Activated T-cell treated with anti-CD3 and anti-CD28 coated beads, Interleukin-2, amount 50 U/mL, for 24 hours (primary cell): ENCODE data around the gene SETBP1.

Source experiments
- DNase-seq: peaks from one replicate; pipeline ENCODE4 v3.0.0-alpha.2; 2020
- H3K27ac Mint-ChIP-seq: 2 replicates; pipeline ENCODE4 v1.8.0; 2020; ENCODE audit warnings: mild to moderate bottlenecking, mixed read lengths
- H3K27me3 Mint-ChIP-seq: 2 replicates; pipeline ENCODE4 v1.8.0; 2020; ENCODE audit warnings: mixed read lengths
- H3K36me3 Mint-ChIP-seq: 2 replicates; pipeline ENCODE4 v1.8.0; 2020; ENCODE audit warnings: low read depth, mixed read lengths
- H3K4me1 Mint-ChIP-seq: 2 replicates; pipeline ENCODE4 v1.8.0; 2020; ENCODE audit warnings: low read depth, mixed read lengths
- H3K4me3 Mint-ChIP-seq: 2 replicates; pipeline ENCODE4 v1.8.0; 2020; ENCODE audit warnings: mild to moderate bottlenecking, moderate library complexity, mixed read lengths
- H3K9me3 Mint-ChIP-seq: 2 replicates; pipeline ENCODE4 v1.8.0; 2020; ENCODE audit warnings: mixed read lengths

SETBP1 gene

DNA sequence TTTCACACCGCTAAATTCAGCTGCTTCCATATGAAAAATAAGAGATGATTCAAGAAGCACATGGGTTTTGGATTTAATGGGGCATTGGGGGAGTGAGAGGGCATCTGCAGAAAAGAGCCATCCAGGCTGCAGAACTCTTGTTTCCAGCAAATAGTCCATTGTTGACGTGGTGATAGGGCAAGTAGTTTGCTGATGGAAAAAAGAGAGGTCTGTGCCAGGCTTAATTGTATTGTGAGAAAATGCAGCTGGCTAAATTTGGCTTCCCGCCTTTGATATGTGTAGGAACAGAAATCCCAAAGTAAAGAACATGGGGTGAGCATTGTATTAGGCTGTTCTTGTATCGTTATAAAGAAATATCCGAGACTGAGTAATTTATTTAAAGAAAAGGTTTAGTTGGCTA lies 199.5 kb downstream of the SETBP1 start:
- peaks cover 7% of the 10 kb centered on the region for H3K27me3 Mint-ChIP-seq
- no peak overlapping the region for H3K27ac Mint-ChIP-seq
- peaks cover 14% of the 10 kb centered on the region for H3K4me1 Mint-ChIP-seq
- no peaks in the 10 kb centered on the region for H3K36me3 Mint-ChIP-seq
- H3K9me3 Mint-ChIP-seq, result no peaks in the 10 kb centered on the region
- no peak for DNase-seq
- no peak overlapping the region for H3K4me3 Mint-ChIP-seq

DNA sequence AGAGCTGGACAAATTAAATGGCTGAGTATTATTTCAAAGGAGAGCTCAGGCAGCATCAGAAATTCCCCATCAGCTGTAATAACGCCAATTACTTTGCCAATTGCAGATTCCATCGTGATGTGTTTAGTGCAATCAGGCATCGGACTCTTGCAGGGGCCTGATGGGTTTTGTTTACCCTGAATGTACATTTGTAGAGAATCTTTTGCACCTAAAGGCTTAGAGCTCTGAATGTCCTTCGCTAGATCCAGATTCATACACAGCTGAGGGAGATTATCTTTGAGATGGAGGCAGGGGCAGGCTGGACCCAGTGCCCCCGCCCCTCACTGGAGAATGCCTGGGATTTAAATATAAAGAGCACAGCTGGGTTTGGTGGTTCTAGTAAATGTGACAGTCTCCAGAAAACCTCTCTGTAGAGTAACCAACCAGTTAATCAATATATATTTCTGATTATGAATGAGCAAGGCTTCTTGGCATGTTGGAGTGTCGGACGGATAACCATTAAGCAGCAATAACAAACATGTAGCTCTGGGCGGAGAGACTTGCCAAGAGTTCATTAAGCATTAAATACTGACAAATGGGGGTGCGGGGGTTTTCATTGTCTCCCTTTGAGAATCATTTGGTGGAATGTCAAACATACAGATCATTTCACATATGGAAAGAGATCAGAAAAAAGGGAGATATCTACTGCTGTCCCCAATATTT lies 200.9 kb downstream of the SETBP1 start:
- H3K27me3 Mint-ChIP-seq, result peaks cover 7% of the 10 kb centered on the region
- H3K36me3 Mint-ChIP-seq, result no peaks in the 10 kb centered on the region
- H3K9me3 Mint-ChIP-seq, result no peaks in the 10 kb centered on the region
- H3K4me1 Mint-ChIP-seq, result peaks cover 17% of the 10 kb centered on the region
- no peak overlapping the region for H3K4me3 Mint-ChIP-seq
- no peak for DNase-seq
- H3K27ac Mint-ChIP-seq, result no peak overlapping the region

DNA sequence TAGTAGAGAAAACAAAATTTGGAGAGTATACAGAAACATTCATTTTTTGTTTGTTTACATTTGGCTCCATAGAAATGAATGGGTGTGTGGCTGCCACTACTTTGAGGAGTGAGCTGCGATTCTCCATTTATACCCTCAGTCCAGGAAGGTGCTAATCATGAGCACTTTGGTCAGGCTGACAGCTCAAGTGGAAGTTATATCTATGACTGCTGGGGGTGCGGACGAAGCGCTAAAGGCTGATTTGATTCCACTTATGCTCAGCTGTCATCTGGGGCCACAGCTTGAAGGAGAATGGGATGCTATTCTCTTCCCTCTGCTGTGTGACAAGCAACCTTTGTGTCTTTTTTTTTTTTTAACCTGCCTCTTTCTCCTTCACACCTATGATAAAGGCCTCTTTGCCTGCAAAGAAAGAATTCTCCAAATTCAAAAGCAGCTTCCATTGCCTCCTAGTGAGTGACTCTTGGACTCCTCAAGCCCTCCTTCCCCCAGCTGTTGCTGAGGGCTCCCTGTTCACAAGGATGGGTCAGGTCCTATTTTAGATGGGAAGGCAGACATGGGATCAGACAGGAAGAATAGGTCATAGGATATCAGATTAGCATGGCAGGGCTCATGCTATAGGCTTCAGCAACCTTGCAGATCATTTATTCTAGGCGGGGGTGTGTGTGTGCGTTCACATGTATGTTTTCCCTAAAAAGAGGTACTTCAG lies 201.6 kb downstream of the SETBP1 start:
- H3K36me3 Mint-ChIP-seq, result no peaks in the 10 kb centered on the region
- no peaks in the 10 kb centered on the region for H3K9me3 Mint-ChIP-seq
- no peak for DNase-seq
- peaks cover 7% of the 10 kb centered on the region for H3K27me3 Mint-ChIP-seq
- no peak overlapping the region for H3K4me3 Mint-ChIP-seq
- H3K4me1 Mint-ChIP-seq, result peaks cover 23% of the 10 kb centered on the region
- no peak overlapping the region for H3K27ac Mint-ChIP-seq

DNA sequence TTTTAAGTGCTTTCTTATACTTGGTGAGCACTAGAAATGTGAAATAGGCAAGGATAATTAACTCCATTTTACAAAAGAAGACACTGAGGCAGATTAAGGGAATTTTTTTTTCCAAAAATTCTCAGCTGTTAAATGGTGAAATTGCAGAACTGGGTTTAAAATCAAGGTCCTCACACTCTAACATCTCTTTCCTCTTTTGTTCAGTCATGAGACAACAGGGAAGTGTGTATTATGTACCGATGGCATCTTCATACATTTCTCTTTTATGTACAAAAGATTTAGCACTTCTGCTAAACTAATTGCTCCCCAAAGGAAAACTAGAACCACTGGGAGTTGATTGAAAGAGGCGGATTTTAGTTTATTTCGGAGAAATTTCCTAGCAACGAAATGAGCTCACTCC lies 203.0 kb downstream of the SETBP1 start:
- Mint-ChIP-seq H3K4me3 (no peak overlapping the region), H3K27ac (no peak overlapping the region), H3K27me3 (peaks cover 7% of the 10 kb centered on the region), H3K9me3 (no peaks in the 10 kb centered on the region), H3K36me3 (peaks cover 2% of the 10 kb centered on the region), H3K4me1 (peaks cover 22% of the 10 kb centered on the region)
- DNase-seq, result no peak

DNA sequence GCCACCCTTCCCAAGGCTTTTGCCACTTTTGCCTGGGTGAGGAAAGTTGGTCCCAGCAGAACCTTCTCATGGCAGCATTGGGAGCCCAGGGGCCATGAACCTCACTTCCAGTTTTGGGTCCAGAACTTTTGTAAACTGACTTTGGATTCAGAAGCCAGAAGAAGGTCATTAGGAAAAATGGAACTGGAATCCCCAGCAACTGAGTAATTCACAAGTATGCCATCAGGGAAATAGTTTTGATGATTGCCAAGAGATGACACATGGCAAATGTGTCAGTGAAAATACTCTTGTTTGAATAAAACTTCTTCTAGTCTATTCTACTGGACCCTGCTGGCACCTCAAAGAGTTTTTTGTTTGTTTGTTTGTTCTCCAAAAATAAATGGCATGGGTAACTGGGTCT lies 203.7 kb downstream of the SETBP1 start:
- Mint-ChIP-seq H3K36me3 (peaks cover 6% of the 10 kb centered on the region), H3K4me3 (no peak overlapping the region), H3K9me3 (no peaks in the 10 kb centered on the region), H3K27me3 (peaks cover 7% of the 10 kb centered on the region), H3K27ac (no peak overlapping the region), H3K4me1 (peaks cover 28% of the 10 kb centered on the region)
- no peak for DNase-seq

DNA sequence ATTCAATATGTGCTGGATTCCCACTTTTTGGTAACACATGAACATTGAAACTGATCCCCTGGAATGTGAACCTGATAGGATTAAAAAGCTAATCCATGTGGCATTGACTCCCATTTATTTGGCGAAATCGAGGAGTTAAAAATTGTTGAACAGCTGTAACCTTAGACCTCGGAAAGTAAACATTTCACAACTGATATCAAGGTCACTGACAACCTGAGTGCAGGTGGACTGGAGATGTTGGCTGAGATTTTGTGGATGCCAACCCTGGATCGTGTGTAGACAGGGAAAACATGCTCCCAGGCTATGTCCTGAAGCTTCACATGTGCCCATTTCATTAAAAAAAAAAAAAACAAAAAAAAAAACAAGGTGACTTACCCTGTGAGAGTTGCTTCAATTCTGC lies 204.8 kb downstream of the SETBP1 start:
- DNase-seq, result no peak
- H3K4me1 Mint-ChIP-seq, result peaks cover 28% of the 10 kb centered on the region
- no peak overlapping the region for H3K27ac Mint-ChIP-seq
- H3K36me3 Mint-ChIP-seq, result peaks cover 11% of the 10 kb centered on the region
- no peak overlapping the region for H3K4me3 Mint-ChIP-seq
- peaks cover 3% of the 10 kb centered on the region for H3K27me3 Mint-ChIP-seq
- H3K9me3 Mint-ChIP-seq, result peaks cover 1% of the 10 kb centered on the region

DNA sequence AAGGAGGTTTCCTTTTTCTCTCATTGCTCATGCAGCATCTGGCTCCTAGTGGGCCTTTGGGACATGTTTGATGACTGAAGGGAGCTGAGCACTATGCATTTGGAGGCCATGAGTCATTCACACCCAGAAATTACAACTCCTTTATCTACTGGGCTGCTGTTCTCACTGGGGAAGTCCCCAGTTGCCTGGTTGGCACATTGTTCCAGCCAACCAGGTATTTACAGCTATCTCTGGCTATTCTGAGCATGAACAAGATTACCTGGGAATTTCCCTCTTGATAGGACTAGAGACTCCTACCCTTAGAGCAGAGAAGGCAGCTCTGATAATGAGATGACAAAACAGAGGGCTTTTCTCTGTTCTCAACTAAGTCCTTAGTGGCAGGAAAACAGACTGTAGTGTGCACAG lies 206.5 kb downstream of the SETBP1 start:
- H3K27me3 Mint-ChIP-seq, result peaks cover 3% of the 10 kb centered on the region
- peak overlapping the region; percentile 4 for H3K4me3 Mint-ChIP-seq
- H3K9me3 Mint-ChIP-seq, result peaks cover 14% of the 10 kb centered on the region
- peaks cover 42% of the 10 kb centered on the region for H3K4me1 Mint-ChIP-seq
- H3K27ac Mint-ChIP-seq, result peak overlapping the region; percentile 92
- H3K36me3 Mint-ChIP-seq, result peaks cover 25% of the 10 kb centered on the region
- peak; percentile 54 for DNase-seq

DNA sequence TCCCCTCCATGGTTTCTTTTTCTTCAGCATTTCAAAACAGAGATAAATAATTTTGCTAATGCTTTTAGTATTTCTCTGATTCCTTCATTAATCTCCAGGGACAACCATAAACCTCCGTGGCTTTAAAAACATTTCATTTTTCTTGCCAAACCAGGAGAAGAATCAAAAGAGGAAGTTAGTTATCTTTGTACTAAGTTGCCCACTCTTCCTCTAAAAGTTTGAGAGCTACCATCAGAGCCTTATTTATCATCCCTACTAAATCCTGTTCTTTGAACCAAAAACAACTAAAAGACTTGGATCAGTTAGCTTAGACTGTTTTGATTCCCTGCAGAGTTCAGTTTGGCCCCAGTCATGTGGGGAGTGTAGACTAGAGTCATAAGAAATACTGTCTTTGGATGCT lies 208.4 kb downstream of the SETBP1 start:
- H3K4me3 Mint-ChIP-seq, result no peak overlapping the region
- DNase-seq, result no peak
- peaks cover 14% of the 10 kb centered on the region for H3K9me3 Mint-ChIP-seq
- H3K4me1 Mint-ChIP-seq, result peaks cover 61% of the 10 kb centered on the region
- no peak overlapping the region for H3K27ac Mint-ChIP-seq
- H3K36me3 Mint-ChIP-seq, result peaks cover 28% of the 10 kb centered on the region
- no peaks in the 10 kb centered on the region for H3K27me3 Mint-ChIP-seq

DNA sequence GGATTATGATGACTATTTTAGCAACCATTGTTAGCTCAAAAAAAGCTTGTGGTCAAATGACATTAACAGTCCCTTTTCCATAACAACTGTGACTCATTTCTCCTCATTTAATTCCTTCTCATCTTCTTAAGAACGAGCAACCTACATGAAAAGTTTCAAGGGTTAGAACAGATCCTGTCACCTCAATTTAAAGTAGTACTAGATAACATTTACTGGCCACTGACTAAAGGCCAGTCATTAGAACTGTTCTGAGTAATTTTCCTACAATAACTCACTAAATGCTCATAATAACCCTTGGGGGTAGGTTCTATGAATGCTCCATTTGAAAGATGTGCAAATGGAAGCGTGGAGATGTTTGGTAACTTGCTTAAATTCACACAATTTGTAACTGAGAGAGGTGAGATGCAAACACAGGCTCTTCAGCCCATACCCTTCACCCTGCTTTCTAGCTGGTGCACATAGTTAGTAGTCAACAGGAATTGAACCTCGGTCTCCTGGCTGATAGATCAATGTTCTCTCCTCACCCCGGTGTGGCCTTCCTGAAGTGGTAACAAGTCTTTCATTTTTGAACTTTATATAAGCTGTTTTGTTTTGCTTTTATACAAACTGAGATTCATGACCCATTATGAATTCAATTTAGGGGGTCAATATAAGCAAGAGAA lies 212.5 kb downstream of the SETBP1 start:
- Mint-ChIP-seq H3K27me3 (no peaks in the 10 kb centered on the region), H3K27ac (peak overlapping the region; percentile 94), H3K36me3 (peaks cover 26% of the 10 kb centered on the region), H3K4me3 (peak overlapping the region; percentile 63), H3K4me1 (peaks cover 71% of the 10 kb centered on the region), H3K9me3 (peaks cover 14% of the 10 kb centered on the region)
- DNase-seq, result no peak

DNA sequence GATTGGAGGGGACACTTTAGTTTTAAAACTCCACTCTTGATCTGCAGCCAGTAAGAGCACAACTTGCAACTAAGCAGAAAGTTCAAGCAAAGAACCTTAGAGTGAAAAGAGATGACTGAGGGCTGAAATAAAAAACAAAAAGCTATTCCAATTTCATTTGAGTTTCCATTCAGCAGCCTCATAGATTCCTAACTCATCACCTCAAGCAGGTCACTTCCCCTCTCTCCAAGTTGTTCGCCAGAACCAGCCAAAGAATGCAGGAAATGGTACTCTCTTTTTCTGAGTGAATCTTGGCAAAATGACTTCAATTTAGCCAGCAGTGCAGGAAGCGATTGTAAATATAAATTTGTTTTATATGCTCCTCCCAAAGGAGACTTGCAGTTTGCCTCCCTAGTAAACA lies 213.3 kb downstream of the SETBP1 start:
- Mint-ChIP-seq H3K9me3 (peaks cover 14% of the 10 kb centered on the region), H3K4me3 (peak overlapping the region; percentile 63), H3K36me3 (peaks cover 26% of the 10 kb centered on the region), H3K27me3 (no peaks in the 10 kb centered on the region), H3K4me1 (peaks cover 67% of the 10 kb centered on the region), H3K27ac (peak overlapping the region; percentile 94)
- no peak for DNase-seq

DNA sequence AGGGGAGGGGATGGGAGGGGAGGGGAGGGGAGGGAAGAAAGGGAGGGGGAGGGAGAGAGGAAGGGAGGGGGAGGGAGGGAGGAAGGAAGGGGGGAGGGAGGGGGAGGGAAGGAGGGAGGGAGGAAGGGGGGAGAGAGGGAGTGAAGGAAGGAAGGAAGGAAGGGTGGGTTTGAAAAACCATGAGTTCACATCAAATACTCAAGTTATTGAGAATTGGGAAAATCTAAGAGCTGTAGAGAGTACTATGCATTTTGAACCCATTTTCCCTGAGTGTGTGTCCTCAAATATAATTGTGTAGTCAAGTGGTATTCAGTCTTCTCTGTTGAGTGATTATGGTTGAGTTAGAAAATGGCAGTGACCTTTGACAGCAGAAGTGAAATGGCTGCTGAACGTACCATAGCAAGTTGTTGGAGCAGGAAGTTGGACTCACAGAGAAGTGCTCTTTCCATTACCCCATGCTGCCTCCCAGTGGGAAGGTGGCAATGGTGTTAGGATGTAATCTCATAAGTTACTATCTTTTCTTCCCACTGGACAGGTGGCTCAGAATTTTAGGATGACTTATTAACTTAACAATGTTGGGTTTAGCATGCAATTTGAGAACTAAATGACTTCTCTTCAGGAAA lies 214.6 kb downstream of the SETBP1 start:
- Mint-ChIP-seq H3K27ac (peak overlapping the region; percentile 55), H3K9me3 (peaks cover 14% of the 10 kb centered on the region), H3K36me3 (peaks cover 19% of the 10 kb centered on the region), H3K4me1 (peaks cover 62% of the 10 kb centered on the region), H3K27me3 (peaks cover under 1% of the 10 kb centered on the region), H3K4me3 (no peak overlapping the region)
- peak; percentile 39 for DNase-seq

DNA sequence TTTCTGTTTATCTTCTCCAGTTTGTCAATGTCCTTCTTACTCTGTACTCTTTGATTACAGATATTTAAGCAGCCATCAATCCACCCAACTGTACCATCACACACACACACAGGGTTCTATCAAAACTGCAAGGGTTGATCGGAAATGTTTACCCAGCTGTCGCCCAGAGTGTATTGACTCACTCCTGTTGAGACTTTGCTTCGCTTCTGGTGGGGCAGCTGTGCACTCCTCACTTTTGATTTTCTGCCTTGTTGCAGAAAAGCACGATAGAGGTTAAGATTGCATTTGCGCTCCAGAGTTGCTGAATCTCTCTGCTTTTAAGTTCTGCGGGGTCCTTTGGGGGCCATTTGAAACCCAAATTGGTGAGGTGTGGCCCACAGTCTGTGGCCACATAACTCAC lies 216.2 kb downstream of the SETBP1 start:
- Mint-ChIP-seq H3K9me3 (peaks cover 1% of the 10 kb centered on the region), H3K4me3 (no peak overlapping the region), H3K4me1 (peaks cover 51% of the 10 kb centered on the region), H3K27me3 (peaks cover 10% of the 10 kb centered on the region), H3K27ac (no peak overlapping the region), H3K36me3 (peaks cover 5% of the 10 kb centered on the region)
- no peak for DNase-seq

DNA sequence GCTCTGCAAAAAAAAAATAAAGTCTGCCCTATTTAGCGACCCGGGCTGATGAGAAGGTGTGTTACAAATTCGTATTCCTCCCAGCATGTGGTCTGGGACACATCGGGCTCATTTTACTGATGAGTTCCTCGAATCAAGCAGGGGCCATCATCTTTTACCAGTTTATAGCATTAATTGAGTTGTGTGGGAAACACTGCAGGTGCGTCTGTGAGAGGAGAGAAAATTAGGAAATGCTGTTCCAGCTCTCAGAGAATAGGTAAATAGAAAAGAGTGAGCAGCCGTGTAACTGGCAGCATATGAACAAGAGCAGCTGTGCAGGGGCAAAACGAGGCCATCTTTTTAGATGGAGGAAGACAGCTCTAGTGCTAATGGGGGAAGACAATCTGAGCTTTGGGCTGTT lies 216.7 kb downstream of the SETBP1 start:
- peaks cover 45% of the 10 kb centered on the region for H3K4me1 Mint-ChIP-seq
- H3K27me3 Mint-ChIP-seq, result peaks cover 10% of the 10 kb centered on the region
- no peaks in the 10 kb centered on the region for H3K9me3 Mint-ChIP-seq
- no peak overlapping the region for H3K4me3 Mint-ChIP-seq
- peak overlapping the region; percentile 39 for H3K27ac Mint-ChIP-seq
- DNase-seq, result no peak
- peaks cover 3% of the 10 kb centered on the region for H3K36me3 Mint-ChIP-seq

DNA sequence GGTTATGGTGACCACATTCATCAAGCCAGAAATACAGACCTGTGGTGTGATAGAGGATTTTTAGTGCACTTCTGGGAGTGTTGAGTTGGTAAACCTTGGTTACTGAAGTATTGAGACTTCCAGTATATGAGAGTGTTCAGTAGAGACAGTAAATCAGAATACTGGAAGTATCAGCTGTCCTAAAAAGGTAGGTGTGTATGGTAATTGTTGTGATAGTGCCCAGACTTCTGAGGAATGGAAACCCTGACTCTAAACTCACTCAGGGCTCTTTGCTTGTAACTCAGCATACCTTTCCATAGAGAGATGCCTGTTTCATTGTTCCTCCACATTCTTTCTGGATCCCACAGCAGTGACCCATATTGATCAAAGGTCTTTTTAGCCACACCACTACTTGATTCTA lies 217.1 kb downstream of the SETBP1 start:
- Mint-ChIP-seq H3K27ac (peak overlapping the region; percentile 39), H3K9me3 (no peaks in the 10 kb centered on the region), H3K4me1 (peaks cover 41% of the 10 kb centered on the region), H3K4me3 (no peak overlapping the region), H3K27me3 (peaks cover 10% of the 10 kb centered on the region), H3K36me3 (no peaks in the 10 kb centered on the region)
- no peak for DNase-seq
